Activated B cell treated with CpG ODN at 0.5 μM for 24 hours (primary cell): ENCODE measurements around the gene RTF2. TPM values are rescaled to one million over a fixed set of nuclear protein-coding genes. Genes with fewer than 3 reads are reported as not detected.

ENCODE experiments used
- ATAC-seq: fragments of 200-7000 bp; cut with Tn5 transposase; one replicate; pipeline ENCODE4 v1.10.0; 2021; ENCODE audit warnings: low read depth, mild to moderate bottlenecking, moderate library complexity
- CTCF ChIA-PET: fragments of 350-600 bp; sonication (Branson Sonifier 250); formaldehyde crosslinking; loops from one replicate; lab custom pipeline; 2021; ENCODE audit warnings: antibody characterized with exemption; lab: Charles Lee
- POLR2A ChIA-PET: fragments of 350-600 bp; sonication (Branson Sonifier 250); formaldehyde crosslinking; loops from one replicate; lab custom pipeline; 2021; ENCODE audit warnings: antibody characterized with exemption; lab: Charles Lee
- DNase-seq: peaks from one replicate; pipeline ENCODE4 v3.0.0; 2022
- H3K27ac Mint-ChIP-seq: one replicate; pipeline ENCODE4 v1.8.0; 2020; ENCODE audit warnings: mixed read lengths
- H3K27me3 Mint-ChIP-seq: one replicate; pipeline ENCODE4 v1.8.0; 2021; ENCODE audit warnings: mixed read lengths
- H3K36me3 Mint-ChIP-seq: one replicate; pipeline ENCODE4 v1.8.0; 2021; ENCODE audit warnings: low read depth, mixed read lengths
- H3K4me1 Mint-ChIP-seq: one replicate; pipeline ENCODE4 v1.8.0; 2021; ENCODE audit warnings: mixed read lengths
- H3K4me3 Mint-ChIP-seq: one replicate; pipeline ENCODE4 v1.8.0; 2020; ENCODE audit warnings: mild to moderate bottlenecking, mixed read lengths
- H3K9me3 Mint-ChIP-seq: one replicate; pipeline ENCODE4 v1.8.0; 2020; ENCODE audit warnings: mixed read lengths
- intact Hi-C: fragments of 100-400 bp; cut with micrococcal nuclease; formaldehyde crosslinking; loops from one replicate; pipeline ENCODE4 v1.15.1; 2024
- total RNA-seq: library from RNA; stranded (reverse); gene quantifications from 2 replicates; pipeline ENCODE4 v1.2.3, GENCODE V29; 2022
- TF ChIP-seq, protein P1 (sequence below): fragments of 200-600 bp; IDR thresholded peaks from one replicate; pipeline ENCODE4 v1.8.0; 2022; ENCODE audit warnings: antibody characterized with exemption, mild to moderate bottlenecking

The RTF2 gene
- total RNA-seq, 1 donor from 2014 or later: 81.1 TPM

DNA sequence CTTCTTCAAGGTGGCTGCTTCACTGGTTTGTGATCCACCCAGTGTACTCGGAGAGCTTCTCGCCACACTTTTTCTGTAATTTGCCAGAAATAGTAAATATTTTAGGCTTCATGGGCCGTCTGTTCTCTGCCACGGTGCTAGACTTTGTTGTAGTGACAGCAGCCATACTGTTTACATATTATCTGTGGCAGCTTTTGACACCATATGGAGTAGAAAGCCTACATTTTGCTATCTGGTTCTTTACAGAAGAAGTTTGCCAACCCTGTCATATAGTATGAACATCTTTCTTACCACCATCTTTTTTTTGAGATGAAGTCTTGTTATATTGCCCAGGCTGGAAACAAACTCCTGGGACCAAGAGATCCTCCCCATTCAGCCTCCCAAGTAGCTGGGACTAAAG is 97.1 kb downstream of the RTF2 start:
- Mint-ChIP-seq H3K9me3 (no peaks in the 10 kb centered on the region), H3K4me3 (no peak overlapping the region), H3K36me3 (no peaks in the 10 kb centered on the region), H3K4me1 (no peaks in the 10 kb centered on the region), H3K27ac (no peak overlapping the region), H3K27me3 (peaks cover 8% of the 10 kb centered on the region)
- TF ChIP-seq, protein P1, sequence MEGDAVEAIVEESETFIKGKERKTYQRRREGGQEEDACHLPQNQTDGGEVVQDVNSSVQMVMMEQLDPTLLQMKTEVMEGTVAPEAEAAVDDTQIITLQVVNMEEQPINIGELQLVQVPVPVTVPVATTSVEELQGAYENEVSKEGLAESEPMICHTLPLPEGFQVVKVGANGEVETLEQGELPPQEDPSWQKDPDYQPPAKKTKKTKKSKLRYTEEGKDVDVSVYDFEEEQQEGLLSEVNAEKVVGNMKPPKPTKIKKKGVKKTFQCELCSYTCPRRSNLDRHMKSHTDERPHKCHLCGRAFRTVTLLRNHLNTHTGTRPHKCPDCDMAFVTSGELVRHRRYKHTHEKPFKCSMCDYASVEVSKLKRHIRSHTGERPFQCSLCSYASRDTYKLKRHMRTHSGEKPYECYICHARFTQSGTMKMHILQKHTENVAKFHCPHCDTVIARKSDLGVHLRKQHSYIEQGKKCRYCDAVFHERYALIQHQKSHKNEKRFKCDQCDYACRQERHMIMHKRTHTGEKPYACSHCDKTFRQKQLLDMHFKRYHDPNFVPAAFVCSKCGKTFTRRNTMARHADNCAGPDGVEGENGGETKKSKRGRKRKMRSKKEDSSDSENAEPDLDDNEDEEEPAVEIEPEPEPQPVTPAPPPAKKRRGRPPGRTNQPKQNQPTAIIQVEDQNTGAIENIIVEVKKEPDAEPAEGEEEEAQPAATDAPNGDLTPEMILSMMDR: no peak
- DNase-seq (no peak), ATAC-seq (no peak)
- intact Hi-C loops: no loop called here
- ChIA-PET POLR2A (no interaction called here), CTCF (no interaction called here)

DNA sequence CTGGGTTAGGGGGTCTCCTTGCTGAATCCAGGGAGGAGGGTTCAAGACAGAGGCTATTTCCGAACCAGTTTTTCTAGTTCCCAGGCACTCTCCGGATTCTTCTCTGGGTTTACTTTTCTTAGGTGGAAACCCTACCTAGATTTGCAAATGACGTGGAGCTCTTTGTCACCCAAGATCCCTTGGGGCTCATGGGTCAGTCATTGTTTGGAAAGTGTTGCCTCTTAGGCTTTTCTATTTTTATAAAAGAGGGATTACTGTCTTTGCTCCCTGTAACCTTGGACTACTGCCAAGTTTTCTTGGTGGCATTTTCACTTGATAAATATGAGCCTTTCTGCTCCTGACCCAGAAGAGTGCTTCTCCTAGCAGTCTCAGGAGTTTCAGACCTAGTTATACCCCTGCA is 98.2 kb downstream of the RTF2 start:
- Mint-ChIP-seq H3K27me3 (peaks cover 11% of the 10 kb centered on the region), H3K36me3 (no peaks in the 10 kb centered on the region), H3K9me3 (no peaks in the 10 kb centered on the region), H3K27ac (no peak overlapping the region), H3K4me1 (no peaks in the 10 kb centered on the region), H3K4me3 (no peak overlapping the region)
- ATAC-seq: no peak
- DNase-seq: no peak
- POLR2A ChIA-PET: no interaction called here
- CTCF ChIA-PET: no interaction called here
- TF ChIP-seq, protein P1: no peak
- intact Hi-C loops: no loop called here

Other genes starting within 250 kb of the RTF2 start
- not detected in 2 replicates for gene MC3R, start 219.9 kb upstream of the RTF2 start, total RNA-seq
- 5.2 and 5.3 TPM in 2 replicates for gene FAM210B, start 109.7 kb upstream of the RTF2 start, total RNA-seq
- 3.8 and 4.7 TPM in 2 replicates for gene AURKA, start 76.4 kb upstream of the RTF2 start, total RNA-seq
- gene CSTF1, start 76.0 kb upstream of the RTF2 start, total RNA-seq: 31.4 and 36.2 TPM in 2 replicates
- 0.29 and 0.51 TPM in 2 replicates for gene CASS4, start 56.4 kb upstream of the RTF2 start, total RNA-seq
- 1.9 and 2.6 TPM in 2 replicates for gene FAM209A, start 56.1 kb downstream of the RTF2 start, total RNA-seq
- gene FAM209B, start 64.6 kb downstream of the RTF2 start, total RNA-seq: 1.4 and 1.5 TPM in 2 replicates
- not detected in 2 replicates for gene TFAP2C, start 160.7 kb downstream of the RTF2 start, total RNA-seq